SU-DHL-6 (cell line): Measurements from ENCODE around the gene ZNF575.

Experiments used
- CTCF ChIP-seq: fragments of 200-600 bp; sonication (generic); IDR thresholded peaks from one replicate; pipeline ENCODE4 v1.5.1; 2017; ENCODE audit warnings: antibody characterized with exemption, mild to moderate bottlenecking, low read length, moderate library complexity; ENCODE audit not compliant: insufficient read depth, poor library complexity, severe bottlenecking
- EZH2phosphoT487 ChIP-seq: fragments of 200-600 bp; sonication (generic), shearing (Covaris generic); conservative IDR thresholded peaks from 2 replicates; pipeline ENCODE4 v1.6.1; 2018; ENCODE audit warnings: mild to moderate bottlenecking, antibody characterized with exemption, low read length, moderate library complexity, mixed read lengths

DNA sequence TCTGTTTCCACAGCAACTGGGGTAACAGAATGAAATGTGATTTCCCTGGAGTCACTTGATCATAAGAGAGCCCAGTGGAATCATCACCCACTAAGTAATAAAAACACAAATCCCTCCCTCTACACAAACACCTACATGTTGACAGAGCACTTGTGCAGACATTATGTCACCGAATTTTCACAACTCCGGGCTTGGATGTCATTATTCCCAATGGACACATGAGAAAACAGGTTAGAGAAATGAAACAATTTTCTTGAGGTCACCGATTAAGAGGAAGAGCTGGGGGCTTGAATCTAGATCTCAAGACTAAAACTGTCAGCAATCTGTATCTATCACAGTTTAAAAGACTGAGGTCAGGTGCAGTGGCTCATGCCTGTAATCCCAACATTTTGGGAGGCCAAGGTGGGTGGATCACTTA is 39.2 kb downstream of the ZNF575 start:
- TF ChIP-seq CTCF (no peak), EZH2phosphoT487 (no peak)
